ENCODE results near the gene TJP1. TPM values are rescaled to one million over a fixed set of nuclear protein-coding genes. Genes with fewer than 3 reads are reported as not detected.
A peak's percentile ranks its signal among the peaks of the same experiment; 100 is the strongest.

The TJP1 gene
- total and polyA plus RNA-seq, 9 of the 15 experiments (the other 6 are each of a cell fraction or from before 2014, with no cell fraction given), result 9.1 to 39.3 (median 28.0) TPM

- TF ChIP-seq ZBTB12 (CRISPR knock-in tag; IDR thresholded peaks at IDR 0.05) (no peak), PTBP1 (IDR thresholded peaks at IDR 0.05; ENCODE audit: low read depth, low read length) (no peak), ID3 (CRISPR knock-in tag; IDR thresholded peaks at IDR 0.05) (no peak), ID3 (tag; IDR thresholded peaks at IDR 0.05) (no peak), SMAD3 (CRISPR knock-in tag; conservative IDR thresholded peaks at IDR 0.05) (no peak), KDM5B (IDR thresholded peaks at IDR 0.05; ENCODE audit: insufficient replicate concordance, low read depth, low read length) (peak; percentile 96), STAG1 (CRISPR knock-in tag; IDR thresholded peaks at IDR 0.05; ENCODE audit: borderline replicate concordance) (no peak), DDX20 (tag; IDR thresholded peaks at IDR 0.05; ENCODE audit: low read depth) (no peak), GTF2F1 (IDR thresholded peaks at IDR 0.05; ENCODE audit: low read depth, low read length) (no peak), ZNF644 (tag; IDR thresholded peaks at IDR 0.05; ENCODE audit: low read depth) (no peak), PHB2 (IDR thresholded peaks at IDR 0.05; ENCODE audit: low read depth) (no peak), ZNF324 (CRISPR knock-in tag; IDR thresholded peaks at IDR 0.05) (no peak), XRCC5 (IDR thresholded peaks at IDR 0.05; ENCODE audit: low read depth, low read length) (no peak), TAF15 (IDR thresholded peaks at IDR 0.05; ENCODE audit: low read depth, low read length) (no peak), SMAD4 (CRISPR knock-in tag; conservative IDR thresholded peaks at IDR 0.05) (no peak; the same call in none of the 2 replicates)
- TF ChIP-seq, protein P1, sequence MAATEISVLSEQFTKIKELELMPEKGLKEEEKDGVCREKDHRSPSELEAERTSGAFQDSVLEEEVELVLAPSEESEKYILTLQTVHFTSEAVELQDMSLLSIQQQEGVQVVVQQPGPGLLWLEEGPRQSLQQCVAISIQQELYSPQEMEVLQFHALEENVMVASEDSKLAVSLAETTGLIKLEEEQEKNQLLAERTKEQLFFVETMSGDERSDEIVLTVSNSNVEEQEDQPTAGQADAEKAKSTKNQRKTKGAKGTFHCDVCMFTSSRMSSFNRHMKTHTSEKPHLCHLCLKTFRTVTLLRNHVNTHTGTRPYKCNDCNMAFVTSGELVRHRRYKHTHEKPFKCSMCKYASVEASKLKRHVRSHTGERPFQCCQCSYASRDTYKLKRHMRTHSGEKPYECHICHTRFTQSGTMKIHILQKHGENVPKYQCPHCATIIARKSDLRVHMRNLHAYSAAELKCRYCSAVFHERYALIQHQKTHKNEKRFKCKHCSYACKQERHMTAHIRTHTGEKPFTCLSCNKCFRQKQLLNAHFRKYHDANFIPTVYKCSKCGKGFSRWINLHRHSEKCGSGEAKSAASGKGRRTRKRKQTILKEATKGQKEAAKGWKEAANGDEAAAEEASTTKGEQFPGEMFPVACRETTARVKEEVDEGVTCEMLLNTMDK (IDR thresholded peaks at IDR 0.05; ENCODE audit: borderline replicate concordance, insufficient read depth, low read depth, low read length, poor library complexity, severe bottlenecking), result no peak
- TF ChIP-seq, protein P2, sequence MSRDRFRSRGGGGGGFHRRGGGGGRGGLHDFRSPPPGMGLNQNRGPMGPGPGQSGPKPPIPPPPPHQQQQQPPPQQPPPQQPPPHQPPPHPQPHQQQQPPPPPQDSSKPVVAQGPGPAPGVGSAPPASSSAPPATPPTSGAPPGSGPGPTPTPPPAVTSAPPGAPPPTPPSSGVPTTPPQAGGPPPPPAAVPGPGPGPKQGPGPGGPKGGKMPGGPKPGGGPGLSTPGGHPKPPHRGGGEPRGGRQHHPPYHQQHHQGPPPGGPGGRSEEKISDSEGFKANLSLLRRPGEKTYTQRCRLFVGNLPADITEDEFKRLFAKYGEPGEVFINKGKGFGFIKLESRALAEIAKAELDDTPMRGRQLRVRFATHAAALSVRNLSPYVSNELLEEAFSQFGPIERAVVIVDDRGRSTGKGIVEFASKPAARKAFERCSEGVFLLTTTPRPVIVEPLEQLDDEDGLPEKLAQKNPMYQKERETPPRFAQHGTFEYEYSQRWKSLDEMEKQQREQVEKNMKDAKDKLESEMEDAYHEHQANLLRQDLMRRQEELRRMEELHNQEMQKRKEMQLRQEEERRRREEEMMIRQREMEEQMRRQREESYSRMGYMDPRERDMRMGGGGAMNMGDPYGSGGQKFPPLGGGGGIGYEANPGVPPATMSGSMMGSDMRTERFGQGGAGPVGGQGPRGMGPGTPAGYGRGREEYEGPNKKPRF (IDR thresholded peaks at IDR 0.05; ENCODE audit: low read depth, low read length), result no peak
- TF ChIP-seq, protein P3, sequence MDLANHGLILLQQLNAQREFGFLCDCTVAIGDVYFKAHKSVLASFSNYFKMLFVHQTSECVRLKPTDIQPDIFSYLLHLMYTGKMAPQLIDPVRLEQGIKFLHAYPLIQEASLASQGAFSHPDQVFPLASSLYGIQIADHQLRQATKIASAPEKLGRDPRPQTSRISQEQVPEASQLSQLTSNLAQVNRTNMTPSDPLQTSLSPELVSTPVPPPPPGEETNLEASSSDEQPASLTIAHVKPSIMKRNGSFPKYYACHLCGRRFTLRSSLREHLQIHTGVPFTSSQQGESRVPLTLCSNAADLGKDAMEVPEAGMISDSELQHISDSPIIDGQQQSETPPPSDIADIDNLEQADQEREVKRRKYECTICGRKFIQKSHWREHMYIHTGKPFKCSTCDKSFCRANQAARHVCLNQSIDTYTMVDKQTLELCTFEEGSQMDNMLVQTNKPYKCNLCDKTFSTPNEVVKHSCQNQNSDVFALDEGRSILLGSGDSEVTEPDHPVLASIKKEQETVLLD (IDR thresholded peaks at IDR 0.05), result no peak
- TF ChIP-seq, protein P4, sequence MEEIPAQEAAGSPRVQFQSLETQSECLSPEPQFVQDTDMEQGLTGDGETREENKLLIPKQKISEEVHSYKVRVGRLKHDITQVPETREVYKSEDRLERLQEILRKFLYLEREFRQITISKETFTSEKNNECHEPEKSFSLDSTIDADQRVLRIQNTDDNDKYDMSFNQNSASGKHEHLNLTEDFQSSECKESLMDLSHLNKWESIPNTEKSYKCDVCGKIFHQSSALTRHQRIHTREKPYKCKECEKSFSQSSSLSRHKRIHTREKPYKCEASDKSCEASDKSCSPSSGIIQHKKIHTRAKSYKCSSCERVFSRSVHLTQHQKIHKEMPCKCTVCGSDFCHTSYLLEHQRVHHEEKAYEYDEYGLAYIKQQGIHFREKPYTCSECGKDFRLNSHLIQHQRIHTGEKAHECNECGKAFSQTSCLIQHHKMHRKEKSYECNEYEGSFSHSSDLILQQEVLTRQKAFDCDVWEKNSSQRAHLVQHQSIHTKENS (CRISPR knock-in tag; IDR thresholded peaks at IDR 0.05), result no peak
Observed at GRCh38 chr15:29822100-29822683, at the start of gene TJP1 (continued).
